IMR-90 (cell line): ENCODE results near the gene PRSS8. TPM values are rescaled to one million over a fixed set of nuclear protein-coding genes. Genes with fewer than 3 reads are reported as not detected.
A peak's percentile ranks its signal among the peaks of the same experiment; 100 is the strongest.

ENCODE experiments used
- ATAC-seq: fragments of 200-7000 bp; cut with Tn5 transposase; 2 replicates; pipeline ENCODE4 v1.9.1; 2020; ENCODE audit warnings: low read depth, mild to moderate bottlenecking, moderate library complexity
- BruUV-seq: library from RNA; stranded (reverse); fragments of 400-500 nt; replicated peaks from 2 replicates; lab custom pipeline; 2021; lab: Mats Ljungman, UMichigan
- CTCF ChIA-PET: fragments of 300-600 bp; formaldehyde crosslinking; extraction: SDS; loops from one replicate; lab custom pipeline; 2021; ENCODE audit warnings: antibody characterized with exemption; lab: Yijun Ruan, JAX
- POLR2A ChIA-PET: fragments of 300-600 bp; sonication (Branson Sonifier 250); formaldehyde crosslinking; loops from one replicate; lab custom pipeline; 2022; ENCODE audit warnings: antibody characterized with exemption; ENCODE audit not compliant: unreplicated experiment; lab: Charles Lee
- DNase-seq: peaks from one replicate; pipeline ENCODE4 v3.0.0; 2013
- H2AFZ ChIP-seq: replicated peaks from 2 replicates; pipeline ENCODE3; 2013; ENCODE audit warnings: low read length, mild to moderate bottlenecking; ENCODE audit not compliant: poor library complexity
- H2AK5ac ChIP-seq: 2 replicates; pipeline ENCODE4 v1.6.1; 2013; ENCODE audit warnings: low read depth, low read length, inconsistent platforms
- H2AK9ac ChIP-seq: replicated peaks from 2 replicates; pipeline ENCODE3; 2013; ENCODE audit warnings: mild to moderate bottlenecking, low read depth, low read length, moderate library complexity; ENCODE audit not compliant: poor library complexity
- H2BK120ac ChIP-seq: 2 replicates; pipeline ENCODE4 v1.6.1; 2013; ENCODE audit warnings: low read depth, low read length, inconsistent platforms
- H2BK15ac ChIP-seq: 3 replicates; pipeline ENCODE4 v1.6.1; 2013; ENCODE audit warnings: low read depth, low read length, inconsistent platforms
- H2BK20ac ChIP-seq: 2 replicates; pipeline ENCODE4 v1.6.1; 2013; ENCODE audit warnings: low read depth, mild to moderate bottlenecking, inconsistent platforms, low read length, moderate library complexity
- H2BK5ac ChIP-seq: 2 replicates; pipeline ENCODE4 v1.6.1; 2013; ENCODE audit warnings: mild to moderate bottlenecking, low read depth, low read length, inconsistent platforms; ENCODE audit not compliant: poor library complexity, severe bottlenecking
- H3K14ac ChIP-seq: replicated peaks from 2 replicates; pipeline ENCODE4 v1.6.1; 2013; ENCODE audit warnings: low read depth, low read length, inconsistent platforms
- H3K18ac ChIP-seq: 2 replicates; pipeline ENCODE4 v1.6.1; 2013; ENCODE audit warnings: low read depth, low read length, control low read depth
- H3K23ac ChIP-seq: 2 replicates; pipeline ENCODE4 v1.6.1; 2013; ENCODE audit warnings: low read depth, low read length, inconsistent platforms
- H3K27ac ChIP-seq: 2 replicates; pipeline ENCODE4 v1.5.1; 2013; ENCODE audit warnings: mild to moderate bottlenecking, control low read depth, low read length; ENCODE audit not compliant: insufficient read depth
- H3K27me3 ChIP-seq: 2 replicates; pipeline ENCODE4 v1.6.1; 2013; ENCODE audit warnings: low read length; ENCODE audit not compliant: control insufficient read depth, insufficient read depth
- H3K36me3 ChIP-seq: 2 replicates; pipeline ENCODE4 v1.6.1; 2013; ENCODE audit warnings: low read length, mixed read lengths; ENCODE audit not compliant: control insufficient read depth, insufficient read depth
- H3K4ac ChIP-seq: 2 replicates; pipeline ENCODE4 v1.6.1; 2013; ENCODE audit warnings: low read depth, low read length, inconsistent platforms
- H3K4me1 ChIP-seq: 2 replicates; pipeline ENCODE4 v1.6.1; 2013; ENCODE audit warnings: low read length, mixed read lengths; ENCODE audit not compliant: control insufficient read depth, insufficient read depth
- H3K4me2 ChIP-seq: 2 replicates; pipeline ENCODE4 v1.6.1; 2013; ENCODE audit warnings: low read depth, mild to moderate bottlenecking, control low read depth, low read length, moderate library complexity
- H3K4me3 ChIP-seq: 2 replicates; pipeline ENCODE4 v1.5.1; 2013; ENCODE audit warnings: low read depth, mild to moderate bottlenecking, control low read depth, low read length, moderate library complexity; ENCODE audit not compliant: insufficient read depth
- H3K56ac ChIP-seq: 2 replicates; pipeline ENCODE4 v1.6.1; 2013; ENCODE audit warnings: low read length, inconsistent platforms; ENCODE audit not compliant: insufficient read depth; ENCODE audit errors: extremely low read depth
- H3K79me1 ChIP-seq, 2 experiments: 2 replicates each; pipeline ENCODE4 v1.6.1; 2013; ENCODE audit warnings: low read length in 2 of 2, inconsistent platforms in 1 of 2, low read depth in 1 of 2
- H3K9ac ChIP-seq: 2 replicates; pipeline ENCODE4 v1.6.1; 2013; ENCODE audit warnings: low read depth, low read length, control low read depth
- H3K9me1 ChIP-seq: 2 replicates; pipeline ENCODE4 v1.6.1; 2013; ENCODE audit warnings: low read length, inconsistent platforms; ENCODE audit not compliant: insufficient read depth
- H3K9me3 ChIP-seq: 2 replicates; pipeline ENCODE4 v1.6.1; 2013; ENCODE audit warnings: low read length; ENCODE audit not compliant: control insufficient read depth, insufficient read depth
- H4K20me1 ChIP-seq: 2 replicates; pipeline ENCODE4 v1.6.1; 2013; ENCODE audit warnings: low read length, inconsistent platforms; ENCODE audit not compliant: insufficient read depth
- H4K5ac ChIP-seq: 2 replicates; pipeline ENCODE4 v1.6.1; 2013; ENCODE audit warnings: mild to moderate bottlenecking, low read depth, low read length, control low read depth
- H4K8ac ChIP-seq, 2 experiments: 2 replicates each; pipeline ENCODE4 v1.6.1; 2013; ENCODE audit warnings: low read depth in 2 of 2, low read length in 2 of 2, control low read depth in 1 of 2, inconsistent platforms in 1 of 2
- H4K91ac ChIP-seq: 2 replicates; pipeline ENCODE4 v1.6.1; 2013; ENCODE audit warnings: low read depth, low read length, inconsistent platforms; ENCODE audit not compliant: insufficient read depth
- BHLHE40 ChIP-seq: fragments of 150-350 bp; IDR thresholded peaks from 2 replicates; pipeline ENCODE4 v1.6.1; 2016; ENCODE audit warnings: mild to moderate bottlenecking, low read depth, low read length
- CEBPB ChIP-seq: IDR thresholded peaks from 2 replicates; pipeline ENCODE4 v1.6.1; 2012; ENCODE audit warnings: low read depth, low read length, improper control_type of control experiment
- CHD1 ChIP-seq: IDR thresholded peaks from 2 replicates; pipeline ENCODE4 v1.6.1; 2012; ENCODE audit warnings: low read depth, low read length, improper control_type of control experiment
- FOS ChIP-seq: fragments of 150-350 bp; IDR thresholded peaks from 2 replicates; pipeline ENCODE4 v1.6.1; 2016; ENCODE audit warnings: low read depth, low read length
- MAFK ChIP-seq: IDR thresholded peaks from 2 replicates; pipeline ENCODE4 v1.6.1; 2012; ENCODE audit warnings: low read depth, low read length, improper control_type of control experiment
- MAZ ChIP-seq: IDR thresholded peaks from 2 replicates; pipeline ENCODE4 v1.6.1; 2012; ENCODE audit warnings: low read depth, mild to moderate bottlenecking, low read length, improper control_type of control experiment, moderate library complexity, borderline replicate concordance
- MXI1 ChIP-seq: IDR thresholded peaks from 2 replicates; pipeline ENCODE4 v1.6.1; 2012; ENCODE audit warnings: low read depth, mild to moderate bottlenecking, low read length, moderate library complexity, borderline replicate concordance
- NFE2L2 ChIP-seq: fragments of 150-350 bp; IDR thresholded peaks from 2 replicates; pipeline ENCODE4 v1.6.1; 2016; ENCODE audit warnings: low read depth, mild to moderate bottlenecking, low read length
- POLR2A ChIP-seq: IDR thresholded peaks from 2 replicates; pipeline ENCODE4 v1.6.1; 2012; ENCODE audit warnings: mild to moderate bottlenecking, low read depth, low read length
- RAD21 ChIP-seq: IDR thresholded peaks from 2 replicates; pipeline ENCODE4 v1.6.1; 2012; ENCODE audit warnings: low read length, improper control_type of control experiment
- RCOR1 ChIP-seq: IDR thresholded peaks from 2 replicates; pipeline ENCODE4 v1.6.1; 2012; ENCODE audit warnings: mild to moderate bottlenecking, low read length, improper control_type of control experiment; ENCODE audit not compliant: insufficient replicate concordance
- RFX5 ChIP-seq: IDR thresholded peaks from 2 replicates; pipeline ENCODE4 v1.8.0; 2012; ENCODE audit warnings: low read depth, mild to moderate bottlenecking, low read length, moderate library complexity
- SMC3 ChIP-seq: fragments of 150-350 bp; IDR thresholded peaks from 2 replicates; pipeline ENCODE4 v1.6.1; 2016; ENCODE audit warnings: low read depth, mild to moderate bottlenecking, antibody characterized with exemption, low read length, moderate library complexity
- WGBS, 2 experiments: methylation state at CpG; one replicate each; pipeline versions ENCODE4 v1.1.5 to v1.1.7; 2013; ENCODE audit warnings: missing lambda C conversion rate in 2 of 2; ENCODE audit not compliant: insufficient read length in 1 of 2; ENCODE audit errors: extremely low coverage in 2 of 2; 5-methylcytosine and 5-hydroxymethylcytosine counted together
- dilution Hi-C: fragments of 300-500 bp; cut with HindIII; formaldehyde crosslinking; loops from one replicate; pipeline ENCODE4 v1.14.3; 2018; ENCODE audit warnings: low sequenced_read_pairs; ENCODE audit not compliant: unreplicated experiment
- in situ Hi-C: fragments of 300-500 bp; cut with MboI; formaldehyde crosslinking; loops from 3 replicates; pipeline ENCODE4 v1.14.3; 2019; ENCODE audit warnings: low sequenced_read_pairs, inconsistent platforms, mixed read lengths
- intact Hi-C: fragments of 100-400 bp; cut with micrococcal nuclease; formaldehyde crosslinking; loops from 2 replicates; pipeline ENCODE4 v1.10.0; 2022
- polyA plus RNA-seq, 3 experiments: library from polyadenylated mRNA; depleted of rRNA; stranded (reverse); fragments of >200 nt; gene quantifications; 2 replicates each; pipeline ENCODE4 v1.2.3, GENCODE V29; 2012; ENCODE audit warnings: low replicate concordance in 1 of 3
- total RNA-seq: library from RNA; depleted of rRNA; stranded (reverse); fragments of >200 nt; gene quantifications from 2 replicates; pipeline ENCODE4 v1.2.3, GENCODE V29; 2012
- TF ChIP-seq, protein P1 (sequence below): fragments of 150-350 bp; IDR thresholded peaks from 2 replicates; pipeline ENCODE4 v1.6.1; 2017; ENCODE audit warnings: mild to moderate bottlenecking, antibody characterized with exemption, low read length, low read depth
- TF ChIP-seq, protein P2 (sequence below): fragments of 150-350 bp; IDR thresholded peaks from 2 replicates; pipeline ENCODE4 v1.6.1; 2016; ENCODE audit warnings: low read depth, mild to moderate bottlenecking, low read length, moderate library complexity, borderline replicate concordance
- TF ChIP-seq, protein P3 (sequence below): conservative IDR thresholded peaks from 2 replicates; pipeline ENCODE4 v1.5.1; 2012; ENCODE audit warnings: mild to moderate bottlenecking, low read depth, low read length, improper control_type of control experiment

PRSS8 gene
- total and polyA plus RNA-seq, 2 of the 4 experiments (the other 2 are of a cell fraction), result not detected

DNA sequence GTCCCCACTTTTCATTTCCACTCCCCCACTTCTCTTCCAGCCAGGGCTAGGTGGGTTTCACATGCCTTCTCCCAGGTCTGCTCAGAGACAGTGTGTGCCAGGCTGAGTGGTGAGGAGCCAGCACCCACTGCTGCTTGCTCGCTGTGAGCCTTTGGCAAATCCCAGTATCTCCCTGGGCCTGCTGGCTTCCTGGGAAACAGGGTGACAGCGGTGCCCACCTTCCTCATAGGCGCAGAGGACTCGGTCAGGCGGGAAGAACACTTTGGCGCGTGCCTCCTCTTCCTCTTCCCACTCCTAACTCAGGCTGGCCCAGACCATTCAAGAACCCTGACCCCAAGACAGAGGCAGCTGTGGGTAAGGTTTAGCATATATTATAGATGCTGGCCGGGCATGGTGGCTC is 46.3 kb downstream of the PRSS8 start:
- H2AK5ac ChIP-seq, result no peak overlapping the region
- DNase-seq (no peak), ATAC-seq (no peak)
- no peak overlapping the region for H2AFZ ChIP-seq
- H4K91ac ChIP-seq, result no peak overlapping the region
- peaks cover 14% of the 10 kb centered on the region for H4K20me1 ChIP-seq
- in situ Hi-C loops, result loop anchor here (10.0 kb wide), 1 partner anchor 104 kb away; the partner anchor contains the start of gene HSD3B7
- intact Hi-C loops, result no loop called here
- no peak overlapping the region for H4K8ac ChIP-seq
- H3K9me1 ChIP-seq, result peaks cover 10% of the 10 kb centered on the region
- no peak overlapping the region for H3K23ac ChIP-seq
- H3K27me3 ChIP-seq, result no peaks in the 10 kb centered on the region
- H3K56ac ChIP-seq, result no peak overlapping the region
- H2BK15ac ChIP-seq, result no peak overlapping the region
- peaks cover 40% of the 10 kb centered on the region for H3K36me3 ChIP-seq
- H3K4me1 ChIP-seq, result peaks cover 3% of the 10 kb centered on the region
- H3K14ac ChIP-seq, result no peak overlapping the region
- H3K4me2 ChIP-seq, result no peak overlapping the region
- TF ChIP-seq MAFK (no peak), FOS (no peak), RCOR1 (no peak), MXI1 (no peak), CEBPB (no peak), SMC3 (no peak), RFX5 (no peak), RAD21 (no peak), BHLHE40 (no peak), MAZ (no peak), POLR2A (no peak), CHD1 (no peak), NFE2L2 (no peak)
- TF ChIP-seq, protein P1, sequence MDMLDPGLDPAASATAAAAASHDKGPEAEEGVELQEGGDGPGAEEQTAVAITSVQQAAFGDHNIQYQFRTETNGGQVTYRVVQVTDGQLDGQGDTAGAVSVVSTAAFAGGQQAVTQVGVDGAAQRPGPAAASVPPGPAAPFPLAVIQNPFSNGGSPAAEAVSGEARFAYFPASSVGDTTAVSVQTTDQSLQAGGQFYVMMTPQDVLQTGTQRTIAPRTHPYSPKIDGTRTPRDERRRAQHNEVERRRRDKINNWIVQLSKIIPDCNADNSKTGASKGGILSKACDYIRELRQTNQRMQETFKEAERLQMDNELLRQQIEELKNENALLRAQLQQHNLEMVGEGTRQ, result no peak
- TF ChIP-seq, protein P2, sequence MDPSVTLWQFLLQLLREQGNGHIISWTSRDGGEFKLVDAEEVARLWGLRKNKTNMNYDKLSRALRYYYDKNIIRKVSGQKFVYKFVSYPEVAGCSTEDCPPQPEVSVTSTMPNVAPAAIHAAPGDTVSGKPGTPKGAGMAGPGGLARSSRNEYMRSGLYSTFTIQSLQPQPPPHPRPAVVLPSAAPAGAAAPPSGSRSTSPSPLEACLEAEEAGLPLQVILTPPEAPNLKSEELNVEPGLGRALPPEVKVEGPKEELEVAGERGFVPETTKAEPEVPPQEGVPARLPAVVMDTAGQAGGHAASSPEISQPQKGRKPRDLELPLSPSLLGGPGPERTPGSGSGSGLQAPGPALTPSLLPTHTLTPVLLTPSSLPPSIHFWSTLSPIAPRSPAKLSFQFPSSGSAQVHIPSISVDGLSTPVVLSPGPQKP, result no peak
- TF ChIP-seq, protein P3, sequence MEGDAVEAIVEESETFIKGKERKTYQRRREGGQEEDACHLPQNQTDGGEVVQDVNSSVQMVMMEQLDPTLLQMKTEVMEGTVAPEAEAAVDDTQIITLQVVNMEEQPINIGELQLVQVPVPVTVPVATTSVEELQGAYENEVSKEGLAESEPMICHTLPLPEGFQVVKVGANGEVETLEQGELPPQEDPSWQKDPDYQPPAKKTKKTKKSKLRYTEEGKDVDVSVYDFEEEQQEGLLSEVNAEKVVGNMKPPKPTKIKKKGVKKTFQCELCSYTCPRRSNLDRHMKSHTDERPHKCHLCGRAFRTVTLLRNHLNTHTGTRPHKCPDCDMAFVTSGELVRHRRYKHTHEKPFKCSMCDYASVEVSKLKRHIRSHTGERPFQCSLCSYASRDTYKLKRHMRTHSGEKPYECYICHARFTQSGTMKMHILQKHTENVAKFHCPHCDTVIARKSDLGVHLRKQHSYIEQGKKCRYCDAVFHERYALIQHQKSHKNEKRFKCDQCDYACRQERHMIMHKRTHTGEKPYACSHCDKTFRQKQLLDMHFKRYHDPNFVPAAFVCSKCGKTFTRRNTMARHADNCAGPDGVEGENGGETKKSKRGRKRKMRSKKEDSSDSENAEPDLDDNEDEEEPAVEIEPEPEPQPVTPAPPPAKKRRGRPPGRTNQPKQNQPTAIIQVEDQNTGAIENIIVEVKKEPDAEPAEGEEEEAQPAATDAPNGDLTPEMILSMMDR, result no peak
- ChIA-PET POLR2A (no interaction called here), CTCF (no interaction called here)
- H2AK9ac ChIP-seq, result peak overlapping the region; percentile 5
- H2BK120ac ChIP-seq, result no peak overlapping the region
- no CpG with 5 or more reads among the region's 8 CpGs for WGBS, 2 experiments
- no peak overlapping the region for H3K18ac ChIP-seq
- H3K9ac ChIP-seq, result no peak overlapping the region
- no peak overlapping the region for H3K27ac ChIP-seq
- dilution Hi-C loops, result no loop called here
- no peak overlapping the region for H2BK20ac ChIP-seq
- no peaks in the 10 kb centered on the region for H3K9me3 ChIP-seq
- H4K5ac ChIP-seq, result no peak overlapping the region
- peaks cover 32 to 62% of the 10 kb centered on the region in 2 experiments for H3K79me1 ChIP-seq
- no TSS peak for BruUV-seq
- H3K4ac ChIP-seq, result no peak overlapping the region
- H2BK5ac ChIP-seq, result no peak overlapping the region
- no peak overlapping the region for H3K4me3 ChIP-seq
